Measurements from ENCODE around the gene ZFP36L2.

The ZFP36L2 gene

DNA sequence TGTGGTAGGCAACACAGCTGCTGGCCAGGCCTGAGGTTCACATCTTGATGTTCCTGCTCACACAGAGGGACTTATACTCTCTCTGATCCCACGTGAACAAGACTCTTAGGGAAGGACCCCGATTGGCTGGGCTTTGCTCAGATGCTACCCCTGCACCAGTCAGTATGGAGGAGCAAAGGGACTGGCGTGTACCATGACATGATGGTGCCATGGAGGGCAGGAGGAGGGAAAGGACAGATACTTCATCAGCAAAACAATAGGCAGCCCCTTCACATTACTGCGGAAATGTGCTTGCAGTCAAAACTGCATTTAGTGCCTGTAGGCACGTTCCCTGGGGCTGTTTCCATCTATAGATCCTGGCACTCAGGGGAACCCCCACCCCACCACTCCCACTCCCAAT lies 42.7 kb downstream of the ZFP36L2 start:
- DNase-seq, result no peak
- Histone ChIP-seq H3K4me3 (ENCODE audit: low read depth, low read length) (no peak overlapping the region), H3K27ac (no peak overlapping the region), H3K36me3 (replicated peaks) (no peaks in the 10 kb centered on the region), H3K27me3 (replicated peaks) (no peaks in the 10 kb centered on the region)
- in situ Hi-C loops (cut with HindIII; ENCODE audit: low pct_ligation_motif_present, low sequenced_read_pairs), result no loop called here
- TF ChIP-seq CTCF (IDR thresholded peaks at IDR 0.05; ENCODE audit: low read depth, low read length, missing control alignments), result no peak

- no peak for TF ChIP-seq CTCF (IDR thresholded peaks at IDR 0.05; ENCODE audit: low read depth, low read length, missing control alignments)
- Histone ChIP-seq H3K36me3 (replicated peaks) (no peaks in the 10 kb centered on the region), H3K27me3 (replicated peaks) (no peaks in the 10 kb centered on the region), H3K4me3 (ENCODE audit: low read depth, low read length) (no peak overlapping the region), H3K27ac (no peak overlapping the region)
- in situ Hi-C loops (cut with HindIII; ENCODE audit: low pct_ligation_motif_present, low sequenced_read_pairs), result no loop called here
- no peak for DNase-seq
Measured at GRCh38 chr2:43180897-43181296, 45.5 kb downstream of the ZFP36L2 start.

GRCh38 chr2:43179942-43180341 lies 46.5 kb downstream of the ZFP36L2 start:
- in situ Hi-C loops (cut with HindIII; ENCODE audit: low pct_ligation_motif_present, low sequenced_read_pairs), result no loop called here
- no peak overlapping the region for H3K27ac ChIP-seq
- TF ChIP-seq CTCF (IDR thresholded peaks at IDR 0.05; ENCODE audit: low read depth, low read length, missing control alignments), result no peak
- H3K27me3 ChIP-seq (replicated peaks), result no peaks in the 10 kb centered on the region
- H3K4me3 ChIP-seq (ENCODE audit: low read depth, low read length), result no peak overlapping the region
- DNase-seq, result no peak
- no peaks in the 10 kb centered on the region for H3K36me3 ChIP-seq (replicated peaks)

- no peak for TF ChIP-seq CTCF (IDR thresholded peaks at IDR 0.05; ENCODE audit: low read depth, low read length, missing control alignments)
- no peak overlapping the region for H3K4me3 ChIP-seq (ENCODE audit: low read depth, low read length)
- H3K36me3 ChIP-seq (replicated peaks), result no peaks in the 10 kb centered on the region
- in situ Hi-C loops (cut with HindIII; ENCODE audit: low pct_ligation_motif_present, low sequenced_read_pairs), result no loop called here
- H3K27me3 ChIP-seq (replicated peaks), result no peaks in the 10 kb centered on the region
- peak; percentile 73 for DNase-seq
- H3K27ac ChIP-seq, result peak overlapping the region; percentile 8
Measured at GRCh38 chr2:43178602-43179542, 47.5 kb downstream of the ZFP36L2 start.

DNA sequence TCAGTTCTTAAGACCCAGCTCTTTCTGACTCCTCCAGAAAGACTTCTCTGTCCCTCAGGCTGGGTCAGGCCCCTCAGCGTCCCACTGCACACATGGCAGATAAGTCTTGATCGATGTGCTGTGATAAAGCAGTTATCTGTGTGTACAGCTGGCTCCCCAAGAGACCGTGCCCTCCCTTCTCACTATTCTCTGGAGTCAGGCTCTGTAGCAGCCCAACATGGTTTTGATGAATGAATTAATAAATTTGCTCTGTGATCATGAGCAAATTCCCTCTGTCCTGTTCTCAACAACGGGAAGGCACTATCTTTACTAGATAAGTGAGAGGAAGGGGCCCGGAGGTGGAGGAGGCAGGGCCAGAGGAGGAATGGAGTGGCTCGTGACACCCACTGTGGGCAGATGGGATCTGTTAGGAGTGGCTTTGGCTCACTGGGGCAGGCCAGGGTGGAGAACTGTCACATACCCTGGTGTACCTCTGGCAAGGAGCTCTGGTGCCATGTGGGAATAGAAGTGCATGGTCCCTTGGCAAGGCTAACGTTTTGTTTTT lies 48.3 kb downstream of the ZFP36L2 start:
- in situ Hi-C loops (cut with HindIII; ENCODE audit: low pct_ligation_motif_present, low sequenced_read_pairs), result no loop called here
- Histone ChIP-seq H3K27ac (peak overlapping the region; percentile 8), H3K36me3 (replicated peaks) (no peaks in the 10 kb centered on the region), H3K27me3 (replicated peaks) (no peaks in the 10 kb centered on the region), H3K4me3 (ENCODE audit: low read depth, low read length) (no peak overlapping the region)
- TF ChIP-seq CTCF (IDR thresholded peaks at IDR 0.05; ENCODE audit: low read depth, low read length, missing control alignments), result no peak
- no peak for DNase-seq
